ENCODE measurements around the gene DLG2.
A peak's percentile ranks its signal among the peaks of the same experiment; 100 is the strongest.

Gene DLG2

GRCh38 chr11:84981301-84981700, 645.8 kb downstream of the DLG2 start:
- no peak overlapping the region for H3K4me3 ChIP-seq (ENCODE audit: low read length)
- TF ChIP-seq CTCF (conservative IDR thresholded peaks at IDR 0.05; ENCODE audit: low read depth, low read length) = no peak
- DNase-seq (ENCODE audit: low read depth) = no peak

DNA sequence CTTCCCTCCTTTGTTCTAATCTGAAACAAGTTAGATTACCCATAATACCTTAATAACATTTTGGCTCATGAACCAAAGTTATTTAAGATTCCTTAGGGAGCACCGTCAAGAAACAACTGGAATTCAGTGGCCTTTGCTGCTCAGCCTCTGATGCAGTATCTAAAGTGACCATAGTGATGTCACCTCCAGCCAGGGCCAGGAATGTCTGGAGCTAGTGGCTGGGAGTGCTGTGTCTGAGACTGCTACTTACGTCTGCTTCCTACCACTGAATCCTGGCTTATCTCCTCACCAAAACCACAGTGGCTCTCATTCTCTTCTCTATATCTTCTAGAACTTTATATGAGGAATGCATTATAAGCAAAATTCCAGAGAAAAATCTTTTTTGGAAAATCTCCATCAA, 658.0 kb downstream of the DLG2 start:
- no peak for TF ChIP-seq CTCF (conservative IDR thresholded peaks at IDR 0.05; ENCODE audit: low read depth, low read length)
- peak; percentile 12 for DNase-seq (ENCODE audit: low read depth)
- no peak overlapping the region for H3K4me3 ChIP-seq (ENCODE audit: low read length)

GRCh38 chr11:84965484-84965883, 661.7 kb downstream of the DLG2 start:
- H3K4me3 ChIP-seq (ENCODE audit: low read length) = no peak overlapping the region
- no peak for TF ChIP-seq CTCF (conservative IDR thresholded peaks at IDR 0.05; ENCODE audit: low read depth, low read length)
- DNase-seq (ENCODE audit: low read depth) = no peak

GRCh38 chr11:84963240-84963639, 663.9 kb downstream of the DLG2 start:
- no peak for DNase-seq (ENCODE audit: low read depth)

GRCh38 chr11:84962018-84962417, 665.1 kb downstream of the DLG2 start:
- no peak for TF ChIP-seq CTCF (conservative IDR thresholded peaks at IDR 0.05; ENCODE audit: low read depth, low read length)
- DNase-seq (ENCODE audit: low read depth) = no peak
- no peak overlapping the region for H3K4me3 ChIP-seq (ENCODE audit: low read length)

More at GRCh38 chr11:84963240-84963639, 663.9 kb downstream of the DLG2 start:
- H3K4me3 ChIP-seq (ENCODE audit: low read length) = no peak overlapping the region
- TF ChIP-seq CTCF (conservative IDR thresholded peaks at IDR 0.05; ENCODE audit: low read depth, low read length) = peak; percentile 14

- no peak for DNase-seq (ENCODE audit: low read depth)
- TF ChIP-seq CTCF (conservative IDR thresholded peaks at IDR 0.05; ENCODE audit: low read depth, low read length) = no peak
- H3K4me3 ChIP-seq (ENCODE audit: low read length) = no peak overlapping the region
These were observed 668.8 kb downstream of the DLG2 start for GRCh38 chr11:84958295-84958694.

DNA sequence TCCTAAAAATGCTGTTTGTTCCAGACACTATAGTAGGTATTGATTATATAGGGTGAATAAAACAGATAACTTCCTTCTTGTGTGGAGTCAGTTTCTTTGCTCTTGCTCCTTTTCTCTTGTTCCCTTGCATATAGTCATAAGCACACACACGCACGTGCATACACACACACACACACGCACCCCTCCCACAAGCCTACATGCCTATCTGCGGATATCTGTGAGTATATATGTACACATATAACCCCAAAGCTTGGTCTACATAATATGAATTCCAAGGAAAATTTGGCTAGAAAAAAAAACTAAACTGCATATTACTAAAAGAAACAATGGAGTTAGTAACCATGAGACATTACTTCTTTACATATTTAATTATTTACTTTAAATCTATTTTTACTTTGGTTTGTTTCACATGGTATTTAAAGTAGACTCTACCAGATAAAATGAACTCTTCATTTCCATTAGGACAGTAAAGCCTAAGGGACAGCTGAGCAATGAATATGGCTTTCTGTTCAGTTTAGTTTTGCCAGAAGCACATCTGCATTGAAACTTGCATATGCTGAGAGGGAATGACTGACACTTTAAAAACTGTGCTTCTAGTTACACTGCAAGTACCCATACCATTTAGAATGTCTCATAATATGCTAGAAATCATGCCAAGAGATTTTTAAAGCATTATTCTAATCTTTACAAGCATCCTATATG, 676.4 kb downstream of the DLG2 start:
- H3K4me3 ChIP-seq (ENCODE audit: low read length) = no peak overlapping the region
- no peak for TF ChIP-seq CTCF (conservative IDR thresholded peaks at IDR 0.05; ENCODE audit: low read depth, low read length)
- DNase-seq (ENCODE audit: low read depth) = no peak
